ENCODE measurements around the gene NEK3. TPM values are rescaled to one million over a fixed set of nuclear protein-coding genes. Genes with fewer than 3 reads are reported as not detected.
A peak's percentile ranks its signal among the peaks of the same experiment; 100 is the strongest.

Gene NEK3
- total and polyA plus RNA-seq, 2 of the 4 experiments (the other 2 are of a cell fraction) = 3.6 to 9.2 TPM

- Histone ChIP-seq H4K91ac (ENCODE audit: insufficient read depth, low read depth, low read length) (no peak overlapping the region), H3K4me2 (ENCODE audit: low read depth, low read length) (peak overlapping the region; percentile 49; the same call in 1 of the 2 replicates), H3K9me1 (ENCODE audit: insufficient read depth, low read length) (no peaks in the 10 kb centered on the region; the same call in 1 of the 2 replicates), H4K5ac (ENCODE audit: low read depth, low read length) (no peak overlapping the region), H2AK9ac (replicated peaks; ENCODE audit: low read depth, low read length, poor library complexity) (no peak overlapping the region), H2BK5ac (ENCODE audit: low read depth, low read length, poor library complexity, severe bottlenecking) (no peak overlapping the region), H3K9me3 (ENCODE audit: control insufficient read depth, insufficient read depth, low read length) (no peaks in the 10 kb centered on the region), H3K9ac (ENCODE audit: low read depth, low read length) (no peak overlapping the region), H3K4me3 (ENCODE audit: insufficient read depth, low read depth, low read length) (no peak overlapping the region), H3K27ac (ENCODE audit: insufficient read depth, low read length) (no peak overlapping the region), H3K14ac (replicated peaks; ENCODE audit: low read depth, low read length) (no peak overlapping the region), H3K79me1 (ENCODE audit: low read depth in 1 of 2, low read length in 2 of 2) (no peaks in the 10 kb centered on the region), H4K20me1 (ENCODE audit: insufficient read depth, low read length) (no peaks in the 10 kb centered on the region), H3K36me3 (ENCODE audit: control insufficient read depth, insufficient read depth, low read length) (peaks cover 8% of the 10 kb centered on the region), H3K23ac (ENCODE audit: low read depth, low read length) (no peak overlapping the region), H2AK5ac (ENCODE audit: low read depth, low read length) (no peak overlapping the region), H2BK15ac (ENCODE audit: low read depth, low read length) (no peak overlapping the region), H4K8ac (ENCODE audit: low read depth in 2 of 2, low read length in 2 of 2) (no peak overlapping the region), H3K56ac (ENCODE audit: extremely low read depth, insufficient read depth, low read length) (no peak overlapping the region), H2AFZ (replicated peaks; ENCODE audit: low read length, poor library complexity) (no peak overlapping the region), H3K27me3 (ENCODE audit: control insufficient read depth, insufficient read depth, low read length) (peaks cover 2% of the 10 kb centered on the region), H3K18ac (ENCODE audit: low read depth, low read length) (no peak overlapping the region), H3K4ac (ENCODE audit: low read depth, low read length) (no peak overlapping the region), H3K4me1 (ENCODE audit: control insufficient read depth, insufficient read depth, low read length) (no peaks in the 10 kb centered on the region), H2BK20ac (ENCODE audit: low read depth, low read length) (no peak overlapping the region), H2BK120ac (ENCODE audit: low read depth, low read length) (no peak overlapping the region)
- DNase-seq = no peak
- intact Hi-C loops (cut with micrococcal nuclease) = loop anchor here (1.0 to 10.0 kb wide), 9 partner anchors 56 to 1002 kb away; partner anchors contain the start of genes TMEM272 and WDFY2
- in situ Hi-C loops (cut with MboI; ENCODE audit: low sequenced_read_pairs) = loop anchor here (5.0 to 25.0 kb wide), 3 partner anchors 125 to 715 kb away; no protein-coding TSS in a partner anchor
- ChIA-PET POLR2A (ENCODE audit: unreplicated experiment) (no interaction called here), CTCF (interaction anchor here (0.6 to 2.0 kb wide), 15 partner anchors 9 to 313 kb away, joined by 3 to 14 read pairs (median 4); no protein-coding TSS in a partner anchor)
- ATAC-seq (ENCODE audit: low read depth) = peak; percentile 4
- TF ChIP-seq USF2 (IDR thresholded peaks at IDR 0.05; ENCODE audit: low read depth, low read length) (no peak), MAFK (IDR thresholded peaks at IDR 0.05; ENCODE audit: low read depth, low read length) (0 out of 2 replicates have a peak, but pooled peaks have one; percentile 13), ELK1 (IDR thresholded peaks at IDR 0.05; ENCODE audit: borderline replicate concordance, low read depth, low read length) (no peak)
- dilution Hi-C loops (cut with HindIII; ENCODE audit: low sequenced_read_pairs, unreplicated experiment) = no loop called here
- no TSS peak for BruUV-seq (replicated peaks)
- no CpG with 5 or more reads among the region's 6 CpGs for WGBS, 2 experiments (ENCODE audit: extremely low coverage in 2 of 2, insufficient read length in 1 of 2)
Observed at GRCh38 chr13:52127378-52127777, 32.0 kb downstream of the NEK3 start.
